Measurements from ENCODE around the gene HSF2BP.
"Not testable (repeated sequence)": the region's sequence is repeated elsewhere in the genome, so short reads cannot be mapped to it uniquely, and the experiment has no call there.

GRCh38 chr21:43680421-43680820 lies 21.1 kb upstream of the HSF2BP start:
- not testable (repeated sequence) for TF ChIP-seq CTCF (IDR thresholded peaks at IDR 0.05); POLR2A (IDR thresholded peaks at IDR 0.05; ENCODE audit: low read depth); POLR2AphosphoS5 (IDR thresholded peaks at IDR 0.05)
